SIG-M5 treated with dmso at 0.1 percent for 504 hours (cell line): ENCODE results near the gene KLRG1.

Experiments
- DNase-seq: peaks from one replicate; lab custom pipeline; 2025; ENCODE audit not compliant: unreplicated experiment; lab: John Stamatoyannopoulos, UW

KLRG1 gene

GRCh38 chr12:8985213-8985754, 4.1 kb upstream of the KLRG1 start:
- DNase-seq: no peak

GRCh38 chr12:8987163-8987562, 2.2 kb upstream of the KLRG1 start:
- DNase-seq: peak; percentile 26

- no peak for DNase-seq
These were observed 1.7 kb upstream of the KLRG1 start for GRCh38 chr12:8987685-8988084.

GRCh38 chr12:8991371-8992345, 2.3 kb downstream of the KLRG1 start:
- peak; percentile 20 for DNase-seq

- no peak for DNase-seq
These were observed 4.5 kb downstream of the KLRG1 start for GRCh38 chr12:8993827-8994226.

GRCh38 chr12:8995021-8995775, 5.9 kb downstream of the KLRG1 start:
- DNase-seq: no peak

GRCh38 chr12:8996682-8997405, 7.5 kb downstream of the KLRG1 start:
- peak; percentile 48 for DNase-seq

- DNase-seq: no peak
These were observed 11.9 kb downstream of the KLRG1 start for GRCh38 chr12:9001233-9001632.

- DNase-seq: no peak
These were observed 13.0 kb downstream of the KLRG1 start for GRCh38 chr12:9002335-9002734.

GRCh38 chr12:9022592-9022991, 33.2 kb downstream of the KLRG1 start:
- no peak for DNase-seq

- DNase-seq: no peak
These were observed 35.2 kb downstream of the KLRG1 start for GRCh38 chr12:9024512-9024911.

- DNase-seq: no peak
These were observed 38.1 kb downstream of the KLRG1 start for GRCh38 chr12:9027161-9028059.

GRCh38 chr12:9030776-9031175, 41.4 kb downstream of the KLRG1 start:
- DNase-seq: no peak

GRCh38 chr12:9032202-9032964, 43.0 kb downstream of the KLRG1 start:
- DNase-seq: no peak

GRCh38 chr12:9033265-9033887, 44.0 kb downstream of the KLRG1 start:
- DNase-seq: no peak

GRCh38 chr12:9034095-9034494, 44.7 kb downstream of the KLRG1 start:
- DNase-seq: no peak

GRCh38 chr12:9036227-9036626, 46.9 kb downstream of the KLRG1 start:
- DNase-seq: no peak

- DNase-seq: no peak
These were observed 48.1 kb downstream of the KLRG1 start for GRCh38 chr12:9037431-9037830.
